GM19023 (cell line): ENCODE data around the gene ACOT11.

Source experiments
- ATAC-seq: cut with Tn5 transposase; IDR thresholded peaks from one replicate; pipeline ENCODE4 v1.9.1; 2021; ENCODE audit warnings: mild to moderate bottlenecking, moderate library complexity; ENCODE audit not compliant: unreplicated experiment

The ACOT11 gene

DNA sequence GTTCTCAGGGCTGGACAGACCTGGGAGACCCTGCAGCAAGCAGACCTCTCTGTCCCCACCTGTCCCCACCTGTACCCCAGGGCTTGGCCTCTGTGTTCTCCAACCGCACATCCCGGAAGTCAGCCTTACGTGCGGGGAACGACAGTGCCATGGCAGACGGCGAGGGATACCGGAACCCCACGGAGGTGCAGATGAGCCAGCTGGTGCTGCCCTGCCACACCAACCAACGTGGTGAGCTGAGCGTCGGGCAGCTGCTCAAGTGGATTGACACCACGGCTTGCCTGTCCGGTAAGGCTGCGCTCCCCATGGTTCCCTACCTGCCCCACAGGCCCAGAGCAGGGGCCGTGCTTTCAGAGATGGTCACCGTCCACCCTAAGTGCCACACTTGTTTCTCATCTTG, 36.5 kb downstream of the ACOT11 start:
- ATAC-seq, result no peak

DNA sequence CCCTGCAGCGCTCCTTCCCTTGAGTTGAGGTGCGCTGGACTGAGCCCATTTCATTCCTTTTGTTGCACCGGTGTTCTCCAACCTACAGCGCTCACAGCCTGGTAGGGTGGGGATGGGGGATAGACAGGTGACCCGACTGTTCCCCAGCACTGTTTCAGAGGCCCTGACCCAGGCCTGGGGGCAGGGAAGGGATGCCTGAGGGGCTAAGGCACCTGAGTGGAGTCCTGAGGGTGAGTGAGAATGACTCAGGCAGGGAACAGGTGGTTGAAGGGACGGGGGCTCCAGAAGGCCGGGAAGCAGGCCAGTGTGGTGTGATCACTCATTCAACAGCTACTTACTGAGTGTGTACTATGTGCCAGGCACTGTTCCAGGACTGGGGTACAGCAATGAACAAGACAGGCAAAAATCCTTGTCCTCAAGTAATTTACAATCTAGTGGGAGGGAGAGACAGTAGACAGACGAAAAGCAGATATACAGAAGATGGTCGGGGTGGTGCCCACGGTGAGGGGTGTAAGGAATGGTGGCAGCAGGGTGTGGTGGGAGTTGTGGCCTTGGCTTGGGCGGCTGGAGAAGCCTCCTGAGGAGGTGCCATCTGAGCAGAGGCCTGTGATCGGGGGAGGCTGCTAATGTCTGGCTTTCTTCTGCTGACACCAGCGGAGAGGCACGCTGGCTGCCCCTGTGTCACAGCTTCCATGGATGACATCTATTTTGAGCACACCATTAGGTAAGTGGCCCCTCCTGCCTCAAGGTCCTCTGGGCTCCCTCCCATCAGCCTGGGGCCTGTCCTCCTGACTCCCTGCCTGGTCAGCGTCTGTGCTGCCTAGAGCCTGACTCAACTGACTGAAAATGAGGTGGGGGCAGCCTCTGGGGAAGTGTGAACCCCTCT, 37.4 kb downstream of the ACOT11 start:
- no peak for ATAC-seq

DNA sequence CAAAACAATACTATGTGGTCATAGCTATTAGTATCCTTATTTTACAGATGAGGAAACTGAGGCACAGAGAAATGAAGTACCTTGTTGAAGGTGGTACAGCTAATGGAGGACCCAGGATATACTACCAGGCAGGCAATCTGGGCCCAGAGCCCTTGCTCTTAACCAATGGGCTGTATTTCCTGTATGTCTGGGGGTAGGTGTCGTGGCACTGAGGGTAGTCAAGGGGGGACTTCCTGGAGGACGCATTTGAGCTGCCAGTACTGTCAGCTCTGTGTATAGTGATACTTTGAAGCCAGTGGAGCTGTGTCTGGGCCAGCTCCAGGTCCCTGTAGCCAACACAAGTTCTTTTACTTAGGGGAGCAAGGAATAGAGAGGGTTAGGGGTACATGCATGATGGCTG, 40.3 kb downstream of the ACOT11 start:
- ATAC-seq, result no peak

- ATAC-seq, result no peak
These were observed 43.2 kb downstream of the ACOT11 start for GRCh38 chr1:54591127-54591756.

- no peak for ATAC-seq
These were observed 45.6 kb downstream of the ACOT11 start for GRCh38 chr1:54593571-54594160.

- no peak for ATAC-seq
These were observed 46.4 kb downstream of the ACOT11 start for GRCh38 chr1:54594463-54594862.

GRCh38 chr1:54595956-54596498, 48.0 kb downstream of the ACOT11 start:
- no peak for ATAC-seq

DNA sequence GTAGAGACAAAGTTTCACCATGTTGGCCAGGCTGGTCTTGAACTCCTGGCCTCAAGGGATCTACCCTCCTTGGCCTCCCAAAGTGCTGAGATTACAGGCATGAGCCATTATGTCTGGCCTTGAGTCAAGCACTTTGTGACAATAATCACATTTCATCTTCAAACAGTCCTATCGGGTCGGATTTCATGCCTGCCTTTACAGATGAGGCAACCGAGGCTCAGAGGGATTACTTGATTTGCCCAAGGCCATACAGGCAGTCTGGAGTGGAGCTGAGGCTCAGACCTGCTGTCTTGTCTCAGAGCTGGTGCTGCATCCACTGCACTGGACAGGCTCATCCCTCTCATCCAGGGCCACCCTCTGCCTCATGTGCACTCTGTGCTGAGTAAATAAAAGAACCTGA, 48.7 kb downstream of the ACOT11 start:
- ATAC-seq, result no peak

GRCh38 chr1:54597455-54598030, 49.5 kb downstream of the ACOT11 start:
- no peak for ATAC-seq

GRCh38 chr1:54599211-54599823, 51.3 kb downstream of the ACOT11 start:
- no peak for ATAC-seq

DNA sequence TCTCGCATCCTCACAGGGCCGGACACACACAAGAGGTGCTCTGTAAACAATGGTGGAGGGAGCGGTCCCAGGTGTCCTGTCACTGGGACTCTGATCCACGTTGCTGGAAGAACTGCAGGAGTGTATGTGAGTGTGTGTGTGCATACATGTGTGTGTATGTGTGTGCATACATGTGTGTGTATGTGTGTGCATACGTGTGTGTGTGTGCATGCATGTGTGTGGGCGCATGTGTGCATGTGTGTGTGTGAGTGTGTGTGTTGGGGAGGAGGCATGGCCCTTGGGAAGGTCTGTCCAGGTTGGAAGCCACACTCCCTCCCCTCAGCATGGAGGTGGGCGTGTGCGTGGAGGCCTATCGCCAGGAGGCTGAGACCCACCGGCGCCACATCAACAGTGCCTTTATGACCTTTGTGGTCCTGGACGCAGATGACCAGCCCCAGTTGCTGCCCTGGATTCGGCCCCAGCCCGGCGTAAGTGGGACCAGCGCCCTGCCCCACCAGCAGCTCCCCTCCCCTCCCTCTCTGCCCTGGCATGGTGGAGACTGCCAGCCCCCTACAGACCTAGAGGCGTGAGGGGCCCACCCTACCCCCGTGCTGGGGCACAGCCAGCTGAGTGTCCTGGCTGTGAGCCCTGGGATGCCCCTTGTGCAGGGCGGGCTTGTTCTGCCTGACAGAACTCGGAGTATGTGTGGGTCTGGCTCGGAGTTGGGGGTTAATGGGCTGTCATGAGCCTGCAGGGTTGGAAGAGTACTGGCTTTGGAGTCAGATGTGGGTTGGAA, 53.1 kb downstream of the ACOT11 start:
- ATAC-seq, result no peak

DNA sequence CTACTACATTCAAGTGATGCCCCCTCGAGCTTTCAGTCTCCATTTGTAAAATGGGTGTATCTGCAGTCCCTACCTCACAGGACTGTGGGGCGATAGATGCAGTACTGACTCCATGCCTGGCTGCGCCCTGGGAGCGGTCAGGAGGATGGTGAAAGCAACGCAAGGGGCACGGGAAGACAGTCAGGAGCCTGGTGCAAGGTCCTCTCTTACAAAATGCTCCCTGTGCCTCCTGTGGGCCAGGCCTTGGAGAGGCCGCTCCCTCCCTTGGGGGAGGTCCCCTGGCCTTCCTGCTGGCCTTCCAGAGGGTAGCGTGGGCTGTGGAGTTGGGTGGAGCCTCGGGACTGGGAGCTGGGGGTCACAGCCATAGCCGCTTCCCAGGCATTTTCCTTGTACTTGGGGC, 53.7 kb downstream of the ACOT11 start:
- ATAC-seq, result no peak

- no peak for ATAC-seq
These were observed 54.5 kb downstream of the ACOT11 start for GRCh38 chr1:54602554-54602953.

GRCh38 chr1:54603241-54603640, 55.2 kb downstream of the ACOT11 start:
- no peak for ATAC-seq

DNA sequence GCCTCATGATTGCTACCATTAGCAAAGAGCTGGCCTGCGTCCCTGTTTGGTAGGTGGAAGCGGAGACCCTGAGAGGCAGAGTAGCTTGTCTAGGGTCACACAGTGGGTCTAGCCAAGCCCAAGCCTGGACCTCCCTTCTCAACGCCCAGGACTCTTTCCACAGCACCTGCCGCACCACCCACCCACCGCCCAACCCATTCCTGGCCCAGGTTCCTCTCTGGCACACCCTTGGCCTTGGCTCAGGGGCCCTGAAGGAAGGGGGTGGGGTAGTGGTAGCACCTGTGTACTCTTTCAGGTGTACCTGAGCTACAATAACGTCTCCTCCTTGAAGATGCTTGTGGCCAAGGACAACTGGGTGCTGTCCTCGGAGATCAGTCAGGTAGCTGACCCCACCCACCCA, 56.0 kb downstream of the ACOT11 start:
- ATAC-seq, result no peak

DNA sequence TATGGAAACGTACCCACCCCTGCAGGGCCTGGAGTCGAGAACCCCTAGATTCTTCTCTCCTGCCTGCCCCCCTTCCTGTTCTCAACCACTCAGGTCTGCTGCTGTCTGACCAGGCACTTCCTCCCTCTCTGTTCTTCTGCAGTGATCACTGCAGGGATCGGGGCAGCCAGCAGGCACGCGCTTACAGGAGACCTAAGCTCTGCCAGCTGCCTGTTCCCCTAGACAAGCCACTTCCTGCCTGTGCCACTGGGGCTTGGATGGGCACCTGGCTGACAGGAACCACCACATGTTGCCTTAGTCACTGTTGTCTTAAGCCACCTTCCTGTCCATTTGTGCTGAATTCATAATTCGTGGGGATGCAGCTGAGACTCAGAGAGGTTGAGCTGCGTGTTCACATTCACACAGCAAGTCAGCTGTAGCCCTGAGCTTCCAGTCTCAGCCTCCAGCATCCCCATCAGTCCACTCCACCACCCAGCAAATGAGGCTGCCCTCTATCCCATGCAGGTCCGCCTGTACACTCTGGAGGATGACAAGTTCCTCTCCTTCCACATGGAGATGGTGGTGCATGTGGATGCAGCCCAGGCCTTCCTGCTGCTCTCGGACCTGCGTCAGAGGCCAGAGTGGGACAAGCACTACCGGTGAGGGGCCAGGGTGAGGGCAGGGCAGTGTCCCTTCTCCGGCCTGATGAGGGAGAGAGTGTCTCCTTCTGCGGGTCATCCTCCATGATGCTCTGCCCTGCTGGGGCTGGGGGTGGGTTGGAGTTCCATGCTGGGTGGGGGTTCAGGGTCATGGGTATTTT, 56.7 kb downstream of the ACOT11 start:
- ATAC-seq, result no peak

DNA sequence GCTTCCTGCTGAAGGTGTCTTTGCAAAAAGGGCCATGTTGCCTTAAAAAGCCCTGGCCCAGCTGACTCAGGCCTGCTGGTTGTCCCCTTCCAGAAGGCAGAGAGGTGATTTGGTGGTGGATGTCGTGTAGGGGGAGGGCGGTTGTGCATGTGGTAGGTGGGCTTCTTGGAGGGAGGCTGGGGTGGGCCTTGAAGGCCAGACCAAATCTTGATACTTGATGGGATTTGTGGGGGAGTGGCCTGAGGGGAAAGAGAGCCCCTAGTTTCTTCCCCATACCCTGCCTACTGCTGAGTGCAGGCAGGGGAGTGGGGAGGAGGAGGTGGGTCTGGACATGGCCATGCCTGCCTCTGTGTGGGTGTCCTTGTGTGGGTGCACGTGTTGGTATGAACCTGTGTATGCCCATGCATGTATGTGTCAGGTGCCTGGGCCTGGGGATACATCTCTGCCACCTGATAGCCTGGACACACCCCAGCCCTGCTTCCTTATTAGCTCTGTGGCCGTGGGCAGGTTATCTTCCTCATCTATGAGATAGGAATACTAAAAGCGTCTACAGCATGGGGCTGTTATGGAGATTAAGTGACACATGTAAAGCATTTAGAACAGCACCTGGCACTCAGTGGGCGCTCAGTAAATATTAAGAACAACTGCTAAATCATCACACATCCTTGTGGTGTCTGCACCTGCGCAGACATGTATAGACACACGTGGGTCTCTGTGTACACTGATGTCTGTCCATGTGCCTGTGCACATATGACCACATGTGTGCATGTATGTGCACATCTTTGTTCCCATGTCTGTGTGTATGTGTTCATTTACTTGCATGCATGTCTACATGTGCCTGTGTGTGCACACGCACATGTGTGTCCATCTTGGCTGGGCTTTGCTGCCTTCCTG, 58.3 kb downstream of the ACOT11 start:
- ATAC-seq, result no peak

DNA sequence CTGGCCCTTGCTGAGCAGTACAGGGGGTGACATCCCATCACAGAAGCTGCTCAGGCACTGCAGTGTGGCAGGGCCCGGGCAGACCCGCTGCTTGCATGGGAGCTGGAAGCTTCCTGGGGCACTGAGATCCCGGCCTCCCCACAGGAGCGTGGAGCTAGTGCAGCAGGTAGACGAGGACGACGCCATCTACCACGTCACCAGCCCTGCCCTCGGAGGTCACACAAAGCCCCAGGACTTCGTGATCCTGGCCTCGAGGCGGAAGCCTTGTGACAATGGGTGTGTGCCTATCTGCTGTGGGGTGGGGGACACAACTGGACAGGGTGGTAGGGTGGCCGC, 58.9 kb downstream of the ACOT11 start:
- no peak for ATAC-seq
